Measurements from ENCODE around the gene OXER1.

OXER1 gene

DNA sequence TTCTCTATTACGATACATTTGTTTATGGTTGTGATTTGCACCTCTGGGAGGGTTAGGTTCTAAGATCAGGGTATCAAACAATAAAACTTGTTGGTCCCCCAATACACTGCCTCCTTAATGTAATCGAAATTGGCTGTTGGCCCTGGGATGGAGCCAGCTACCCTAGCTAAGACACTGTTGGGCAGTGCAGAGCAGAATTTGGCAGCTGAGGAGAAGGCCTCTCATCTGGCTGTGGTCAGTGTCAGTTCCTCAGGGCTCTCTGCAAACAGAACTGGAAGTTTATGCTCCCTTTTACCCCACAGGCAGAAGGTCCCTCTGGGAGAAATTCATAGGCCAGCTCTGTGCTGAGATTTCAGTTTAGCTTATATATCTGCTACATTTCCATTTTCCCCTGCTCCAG lies 37.0 kb upstream of the OXER1 start:
- TF ChIP-seq, protein P1, sequence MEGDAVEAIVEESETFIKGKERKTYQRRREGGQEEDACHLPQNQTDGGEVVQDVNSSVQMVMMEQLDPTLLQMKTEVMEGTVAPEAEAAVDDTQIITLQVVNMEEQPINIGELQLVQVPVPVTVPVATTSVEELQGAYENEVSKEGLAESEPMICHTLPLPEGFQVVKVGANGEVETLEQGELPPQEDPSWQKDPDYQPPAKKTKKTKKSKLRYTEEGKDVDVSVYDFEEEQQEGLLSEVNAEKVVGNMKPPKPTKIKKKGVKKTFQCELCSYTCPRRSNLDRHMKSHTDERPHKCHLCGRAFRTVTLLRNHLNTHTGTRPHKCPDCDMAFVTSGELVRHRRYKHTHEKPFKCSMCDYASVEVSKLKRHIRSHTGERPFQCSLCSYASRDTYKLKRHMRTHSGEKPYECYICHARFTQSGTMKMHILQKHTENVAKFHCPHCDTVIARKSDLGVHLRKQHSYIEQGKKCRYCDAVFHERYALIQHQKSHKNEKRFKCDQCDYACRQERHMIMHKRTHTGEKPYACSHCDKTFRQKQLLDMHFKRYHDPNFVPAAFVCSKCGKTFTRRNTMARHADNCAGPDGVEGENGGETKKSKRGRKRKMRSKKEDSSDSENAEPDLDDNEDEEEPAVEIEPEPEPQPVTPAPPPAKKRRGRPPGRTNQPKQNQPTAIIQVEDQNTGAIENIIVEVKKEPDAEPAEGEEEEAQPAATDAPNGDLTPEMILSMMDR (IDR thresholded peaks at IDR 0.05; ENCODE audit: low read depth, low read length, missing control alignments), result no peak
- DNase-seq (ENCODE audit: extremely low read depth, low read depth), result no peak
- no peak overlapping the region for H3K4me3 ChIP-seq (replicated peaks; ENCODE audit: low read depth, low read length)

DNA sequence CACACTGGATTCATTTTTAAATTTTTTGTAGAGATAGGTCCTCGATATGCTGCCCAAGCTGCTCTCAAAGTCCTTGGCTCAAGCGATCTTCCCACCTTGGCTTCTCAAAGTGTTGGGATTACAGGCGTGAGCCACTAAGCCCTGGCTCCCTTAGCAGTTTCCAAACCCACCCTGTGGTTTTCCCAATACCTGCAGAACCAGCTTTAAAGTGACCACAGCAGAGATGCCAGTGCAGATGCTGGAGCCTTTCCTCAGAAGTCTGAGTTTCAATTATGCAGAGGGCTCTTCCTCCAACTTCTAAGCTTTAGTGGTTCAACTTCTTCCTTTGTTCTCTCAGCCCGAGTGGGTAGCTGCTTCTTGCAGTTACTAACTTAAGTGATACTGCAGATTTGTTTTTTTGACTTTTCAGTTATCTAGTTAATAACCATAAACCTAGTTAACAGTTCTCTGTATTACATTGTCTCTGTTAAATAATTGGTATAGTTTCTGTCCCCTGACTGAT lies 36.6 kb upstream of the OXER1 start:
- H3K4me3 ChIP-seq (replicated peaks; ENCODE audit: low read depth, low read length), result no peak overlapping the region
- no peak for DNase-seq (ENCODE audit: extremely low read depth, low read depth)
- TF ChIP-seq, protein P1 (IDR thresholded peaks at IDR 0.05; ENCODE audit: low read depth, low read length, missing control alignments), result no peak

- no peak for DNase-seq (ENCODE audit: extremely low read depth, low read depth)
- TF ChIP-seq, protein P1 (IDR thresholded peaks at IDR 0.05; ENCODE audit: low read depth, low read length, missing control alignments), result no peak
- no peak overlapping the region for H3K4me3 ChIP-seq (replicated peaks; ENCODE audit: low read depth, low read length)
These were observed 35.9 kb upstream of the OXER1 start for GRCh38 chr2:42799881-42800280.

- no peak for DNase-seq (ENCODE audit: extremely low read depth, low read depth)
- H3K4me3 ChIP-seq (replicated peaks; ENCODE audit: low read depth, low read length), result no peak overlapping the region
- TF ChIP-seq, protein P1 (IDR thresholded peaks at IDR 0.05; ENCODE audit: low read depth, low read length, missing control alignments), result no peak
These were observed 33.3 kb upstream of the OXER1 start for GRCh38 chr2:42797281-42797680.

- H3K4me3 ChIP-seq (replicated peaks; ENCODE audit: low read depth, low read length), result no peak overlapping the region
- no peak for DNase-seq (ENCODE audit: extremely low read depth, low read depth)
- TF ChIP-seq, protein P1 (IDR thresholded peaks at IDR 0.05; ENCODE audit: low read depth, low read length, missing control alignments), result no peak
These were observed 32.7 kb upstream of the OXER1 start for GRCh38 chr2:42796427-42797248.

DNA sequence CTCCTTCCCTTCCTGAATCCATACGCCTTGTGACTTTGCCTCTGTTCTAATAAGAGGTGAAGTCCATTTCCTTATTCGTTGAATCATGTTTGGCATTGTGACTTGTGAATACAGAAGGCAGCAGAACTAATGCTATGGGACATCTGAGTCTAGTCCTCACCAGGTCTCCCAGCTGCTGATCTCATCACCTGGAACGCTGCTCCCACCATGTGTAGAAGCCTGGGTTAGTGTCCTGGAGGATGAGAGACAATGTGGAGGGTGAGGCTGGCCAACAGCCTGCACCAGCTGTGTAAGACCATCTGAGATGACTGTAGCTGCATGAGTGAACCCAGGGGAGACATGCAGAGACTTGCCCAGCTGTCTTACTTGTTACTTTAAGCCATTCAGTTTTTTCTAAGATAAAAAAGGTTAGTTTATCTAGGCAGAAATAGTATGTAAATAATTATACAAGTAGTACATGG lies 31.9 kb upstream of the OXER1 start:
- no peak overlapping the region for H3K4me3 ChIP-seq (replicated peaks; ENCODE audit: low read depth, low read length)
- DNase-seq (ENCODE audit: extremely low read depth, low read depth), result peak; percentile 25
- TF ChIP-seq, protein P1 (IDR thresholded peaks at IDR 0.05; ENCODE audit: low read depth, low read length, missing control alignments), result no peak

Measured in HFF-Myc (cell line).